NCI-H2107 treated with DMSO at 0.1 percent for 48 hours (cell line): Measurements from ENCODE around the gene SCN5A.

Experiments
- DNase-seq: peaks from one replicate; lab custom pipeline; 2025; ENCODE audit not compliant: unreplicated experiment; lab: John Stamatoyannopoulos, UW

SCN5A gene

DNA sequence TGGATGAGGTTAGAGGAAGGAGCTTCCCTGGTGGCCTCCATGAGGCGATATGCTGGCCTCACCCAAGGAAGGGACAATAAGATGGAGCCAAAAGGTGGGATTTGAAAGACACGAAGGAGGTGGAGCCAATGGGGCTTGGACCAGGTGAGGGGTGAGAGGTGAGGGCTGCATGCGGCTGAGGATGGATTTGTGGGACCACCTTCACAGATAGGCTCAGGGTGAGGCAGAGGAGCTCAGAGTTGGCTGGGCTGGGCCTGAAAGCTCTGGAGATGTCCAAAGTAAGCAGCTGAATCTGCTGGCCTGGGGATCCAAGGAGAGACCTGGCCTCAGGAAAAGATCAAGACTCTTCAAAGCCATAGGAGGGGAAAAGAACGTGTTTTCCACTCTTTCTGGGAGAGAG, 103.5 kb downstream of the SCN5A start:
- no peak for DNase-seq

DNA sequence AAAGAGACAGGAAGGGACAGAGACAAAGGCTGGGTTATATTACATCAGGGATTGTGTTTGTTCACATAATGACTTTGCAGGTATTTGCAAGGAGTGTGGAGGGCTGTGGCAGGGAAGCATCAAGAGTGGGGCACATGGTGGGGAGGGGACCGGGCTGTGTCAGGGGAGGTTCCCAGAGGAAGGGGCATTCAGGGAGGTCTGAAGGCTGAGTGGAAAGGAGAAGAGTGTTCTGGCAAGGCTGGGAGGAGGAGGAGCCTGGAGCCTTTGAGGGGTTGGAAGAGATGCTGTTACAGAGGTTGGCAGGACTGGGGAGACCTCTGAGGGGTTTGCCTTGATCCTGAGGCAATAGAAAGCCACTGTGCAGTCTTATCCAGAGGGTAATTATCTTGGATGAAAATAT, 103.9 kb downstream of the SCN5A start:
- DNase-seq, result peak; percentile 0

DNA sequence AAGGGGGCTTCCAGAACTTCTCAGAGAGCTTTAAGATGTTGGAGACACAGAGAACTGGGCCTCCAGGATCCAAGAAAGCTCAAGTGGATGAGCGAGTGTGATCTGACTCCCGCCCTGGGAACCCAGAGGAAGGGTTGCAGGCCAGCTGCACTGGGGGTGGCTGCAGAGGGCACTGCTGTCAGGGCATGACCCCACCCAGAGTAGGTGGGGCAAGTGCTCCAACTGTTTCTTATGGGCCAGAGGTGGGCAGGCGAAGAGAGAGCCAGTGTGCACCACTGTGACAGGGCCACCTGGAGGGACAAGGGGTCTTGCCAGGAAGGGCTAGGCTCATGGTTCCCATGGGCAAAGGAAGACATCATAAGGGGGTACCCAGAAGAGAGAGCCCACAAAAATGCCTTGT, 104.6 kb downstream of the SCN5A start:
- DNase-seq, result no peak

DNA sequence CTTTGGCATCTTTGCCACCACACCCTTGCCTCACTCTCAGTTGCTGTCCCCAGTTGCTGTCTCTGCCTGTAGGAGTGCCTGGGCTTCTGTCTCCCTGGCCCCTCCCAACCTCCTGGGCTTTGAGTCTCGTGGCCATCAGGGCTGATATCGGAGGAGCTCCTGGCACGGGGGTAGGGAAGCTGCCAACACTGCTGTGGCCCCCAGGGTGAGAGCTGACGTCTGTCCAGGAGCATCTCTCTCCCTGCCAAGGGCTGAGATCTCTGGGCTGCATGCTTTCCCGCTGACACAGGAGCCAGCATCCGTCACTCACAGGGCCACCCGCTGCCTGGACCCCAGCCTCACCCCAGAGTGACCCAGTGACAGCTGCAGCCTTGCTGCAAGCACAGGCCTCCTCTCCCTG, 105.9 kb downstream of the SCN5A start:
- DNase-seq, result no peak

DNA sequence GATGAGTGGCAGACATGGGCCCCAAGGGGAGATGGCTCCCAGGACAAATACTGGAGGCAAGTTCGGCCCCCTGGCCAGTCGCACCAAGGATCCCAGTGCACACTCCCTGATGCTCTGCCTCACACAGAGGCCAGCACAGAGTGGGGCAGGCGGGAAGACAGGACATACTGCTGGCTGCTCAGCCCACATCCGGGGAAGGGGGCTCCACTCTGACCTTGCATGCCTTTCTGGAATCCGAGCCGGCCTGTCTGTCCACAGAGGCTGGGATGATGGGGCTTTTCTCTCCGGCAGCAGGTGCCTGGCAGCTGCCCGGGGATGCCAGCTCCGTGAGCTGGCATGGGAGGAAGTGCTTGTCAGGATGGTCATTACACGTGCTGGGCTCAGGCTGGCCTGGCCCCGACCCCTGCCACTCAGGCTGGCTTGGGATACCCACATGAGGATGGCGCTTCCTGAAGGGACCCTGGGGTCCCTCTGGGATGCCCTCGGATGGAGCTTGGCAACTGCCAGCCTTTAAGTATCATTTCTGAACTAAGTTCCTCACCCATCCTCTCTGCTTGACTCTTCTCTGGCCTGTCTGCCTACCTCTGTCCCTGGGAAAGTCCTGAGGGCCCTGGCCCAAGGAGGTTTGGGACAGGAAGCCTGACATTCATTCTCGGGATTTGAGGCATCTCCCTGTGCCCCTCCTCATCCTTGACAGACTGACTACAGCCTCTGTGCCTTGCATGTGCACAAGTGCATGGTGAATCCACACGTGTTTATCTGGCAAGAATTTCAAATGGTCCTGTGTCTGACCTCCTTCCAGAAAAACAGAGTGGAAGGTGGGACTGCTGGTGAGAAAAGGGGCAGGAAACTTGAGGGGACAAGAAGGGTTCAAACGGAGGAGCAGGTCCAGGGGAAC, 106.8 kb downstream of the SCN5A start:
- no peak for DNase-seq

DNA sequence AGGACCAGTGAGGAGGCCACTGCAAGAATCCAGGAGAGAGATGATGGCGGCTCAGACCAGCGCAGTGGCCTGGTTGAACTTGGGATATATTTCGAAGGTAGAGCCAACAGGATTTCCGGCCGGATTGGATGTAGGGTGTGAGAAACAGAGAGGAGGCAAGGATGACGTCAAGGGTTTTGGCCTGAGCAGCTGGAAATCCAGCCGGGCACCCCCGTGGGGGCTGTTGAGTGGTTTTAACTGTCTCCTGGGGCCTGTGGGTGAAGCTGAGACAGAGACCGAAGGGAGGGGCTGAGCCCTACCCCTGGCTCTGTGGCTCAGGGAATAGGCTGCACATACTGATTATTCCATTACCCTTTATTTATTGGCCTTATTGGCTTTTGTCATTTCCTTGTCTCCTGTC, 107.7 kb downstream of the SCN5A start:
- peak; percentile 2 for DNase-seq

DNA sequence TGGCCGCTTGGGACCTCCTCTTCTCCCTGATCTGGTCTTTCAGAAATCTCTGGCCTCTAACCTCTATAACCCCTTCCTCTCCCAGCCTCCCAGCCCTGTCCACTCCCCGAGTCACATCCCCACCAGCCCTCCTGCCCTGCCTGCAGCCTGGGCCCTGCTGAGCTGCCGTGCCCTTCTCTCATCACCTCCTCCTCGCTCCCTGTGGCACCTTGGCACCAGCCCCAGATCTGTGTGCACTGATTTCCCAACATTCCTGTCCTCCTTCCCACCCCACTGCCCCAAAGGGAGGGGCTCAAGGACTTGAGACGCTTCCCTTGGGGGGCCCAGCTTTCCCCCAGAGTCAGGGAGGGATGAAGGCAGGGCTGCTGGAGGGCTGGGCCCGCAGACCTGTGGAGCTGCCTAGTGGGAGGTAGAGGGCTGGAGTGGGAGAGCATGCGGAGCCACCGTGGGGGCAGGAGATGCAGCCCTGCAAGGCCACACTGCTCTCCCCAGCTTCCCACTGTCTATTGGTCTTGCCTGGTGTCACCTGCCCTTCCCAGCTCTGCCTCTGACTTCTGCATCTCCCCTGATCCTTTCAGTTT, 110.6 kb downstream of the SCN5A start:
- DNase-seq, result no peak

DNA sequence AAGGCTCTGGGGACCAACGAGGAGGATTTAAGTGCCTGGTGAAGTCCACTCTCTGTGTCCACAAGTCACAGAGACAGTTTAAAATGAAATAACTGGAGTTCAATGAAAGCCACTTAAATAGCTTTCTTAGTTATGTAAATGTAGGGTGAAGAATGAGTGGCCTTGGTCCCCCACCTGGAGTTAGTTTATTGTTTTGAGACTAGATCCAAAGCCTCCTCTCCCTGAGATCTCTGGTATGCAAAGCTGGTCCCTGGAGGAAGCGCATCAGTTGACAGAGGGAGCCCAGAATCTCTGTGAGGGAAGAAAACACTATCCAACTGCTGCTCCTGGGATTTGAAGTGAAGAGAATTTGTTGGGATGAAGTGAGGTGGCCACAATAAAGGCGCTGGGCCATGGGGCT, 112.8 kb downstream of the SCN5A start:
- no peak for DNase-seq

DNA sequence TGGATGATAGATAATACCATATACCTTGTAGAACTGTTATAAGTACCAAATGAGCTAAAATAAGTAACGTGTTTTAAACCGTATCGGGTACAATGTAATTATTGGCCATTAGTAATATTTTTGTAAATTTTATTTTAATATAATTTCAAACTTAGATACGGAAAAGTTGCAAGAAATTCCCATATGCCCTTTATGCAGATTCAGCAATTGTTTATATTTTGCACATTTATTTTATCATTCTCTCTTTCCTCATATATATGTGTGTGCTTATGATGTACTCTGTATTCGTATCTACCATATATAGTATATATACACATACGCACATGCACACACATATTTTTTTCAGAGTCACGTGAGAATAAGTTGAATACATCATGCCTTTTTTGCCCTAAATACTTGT, 114.9 kb downstream of the SCN5A start:
- DNase-seq, result no peak

DNA sequence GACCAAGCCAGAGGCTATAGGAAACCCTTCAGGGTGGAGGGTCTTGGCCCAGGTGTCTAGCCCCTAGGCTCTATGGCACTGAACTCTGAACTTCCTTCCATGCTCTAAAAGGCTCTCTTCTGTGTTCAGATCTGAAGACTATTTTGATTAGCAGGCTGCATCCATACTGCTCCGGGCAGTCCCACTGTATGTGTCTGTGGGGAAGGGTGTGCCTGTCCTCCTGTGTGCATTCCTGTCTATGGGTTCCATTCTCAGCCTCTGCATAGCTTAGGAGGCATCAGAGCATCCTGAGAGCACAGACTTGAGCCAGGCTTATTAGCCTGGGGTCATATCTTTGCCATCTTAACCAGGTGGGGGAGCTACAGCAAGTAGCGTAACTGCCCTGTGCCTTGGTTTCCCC, 115.3 kb downstream of the SCN5A start:
- DNase-seq, result no peak

DNA sequence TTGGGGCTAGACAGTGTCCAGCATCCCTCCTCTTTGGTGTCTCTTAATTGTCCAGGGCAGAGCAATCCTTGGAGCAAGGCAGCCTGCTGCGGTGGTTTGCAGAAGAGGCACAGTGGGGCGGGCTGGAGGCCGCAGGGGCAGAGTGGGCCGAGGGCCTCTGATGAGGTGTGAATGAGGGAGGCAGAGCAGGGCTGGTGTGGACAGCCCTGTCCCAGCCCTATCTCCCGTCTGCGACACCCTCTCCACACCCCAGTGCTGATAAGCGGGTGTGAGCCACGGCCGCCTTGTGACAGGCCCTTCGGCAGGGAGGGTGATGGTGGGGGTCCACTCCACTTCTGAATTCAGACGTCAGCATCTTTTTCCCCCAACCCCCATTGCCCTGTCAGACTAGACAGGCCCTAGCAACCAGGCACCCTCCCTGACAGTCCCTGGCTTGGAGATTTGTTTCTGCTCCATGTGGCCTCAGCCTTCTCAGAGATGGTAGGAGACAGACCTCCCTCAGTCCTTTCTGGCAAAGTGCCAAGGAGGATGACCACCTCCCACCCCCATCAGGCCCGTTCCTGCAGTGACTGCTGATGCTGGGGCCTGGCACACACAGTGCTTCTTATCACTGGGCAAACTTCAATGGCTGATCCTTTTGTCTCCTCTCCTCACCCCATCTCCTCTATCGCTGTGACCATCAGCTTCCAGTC, 116.1 kb downstream of the SCN5A start:
- DNase-seq, result no peak

DNA sequence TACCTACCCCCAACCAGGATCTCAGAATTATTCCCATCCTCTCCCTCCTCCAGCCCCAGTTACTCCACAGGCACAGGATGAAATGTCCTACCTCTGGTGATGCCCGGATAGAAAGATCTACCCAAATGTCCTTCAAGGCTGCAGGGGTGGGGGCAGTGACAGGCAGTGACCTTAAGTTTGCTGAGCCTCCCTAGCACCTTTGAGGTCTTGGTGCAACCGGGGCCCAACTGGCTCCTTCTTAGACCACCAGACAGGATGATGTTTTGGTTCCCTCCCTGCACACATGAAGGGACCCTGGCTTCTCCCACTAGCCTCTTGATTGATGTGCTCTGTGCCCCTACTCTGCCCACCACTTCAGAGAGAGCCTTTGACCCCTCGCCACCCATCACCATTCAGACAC, 117.0 kb downstream of the SCN5A start:
- DNase-seq, result no peak

DNA sequence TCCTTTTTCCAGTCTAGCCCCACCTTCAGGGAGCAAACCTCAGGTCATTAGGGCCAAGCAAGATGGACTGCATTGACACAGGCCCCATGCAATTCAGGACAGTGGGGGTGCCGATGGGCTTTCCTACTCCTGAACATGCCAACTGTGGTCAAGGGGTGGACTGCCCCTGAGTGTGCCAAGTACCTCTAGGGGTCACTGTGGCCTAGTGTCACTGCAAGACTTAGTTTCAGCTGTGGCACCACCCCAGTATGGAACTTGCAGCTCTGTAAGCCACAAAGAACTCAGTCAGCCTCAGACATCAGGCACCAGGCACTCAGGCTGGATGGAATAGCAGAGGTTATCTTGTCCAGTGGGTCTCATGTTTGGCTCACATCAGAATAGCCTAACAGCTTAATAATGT, 121.0 kb downstream of the SCN5A start:
- no peak for DNase-seq

DNA sequence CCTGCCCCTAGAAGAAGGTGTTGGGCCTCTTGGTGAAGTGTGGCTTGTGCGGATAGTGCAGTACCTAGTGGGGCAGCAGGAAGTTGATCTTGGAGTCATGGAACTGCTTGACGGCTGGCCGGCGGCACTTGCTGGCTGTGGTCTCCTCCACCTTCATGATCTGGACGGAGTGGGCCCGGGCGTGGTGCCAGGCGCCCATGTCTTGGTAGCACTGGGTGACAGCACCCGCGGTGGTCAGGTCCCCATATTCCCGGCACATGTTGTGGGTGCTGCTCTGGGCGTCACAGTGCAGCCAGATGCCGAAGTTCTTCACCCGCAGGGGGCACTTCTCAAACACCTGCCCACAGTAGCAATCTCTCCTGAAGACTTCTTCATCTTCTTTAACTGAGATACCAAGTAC, 122.7 kb downstream of the SCN5A start:
- no peak for DNase-seq

DNA sequence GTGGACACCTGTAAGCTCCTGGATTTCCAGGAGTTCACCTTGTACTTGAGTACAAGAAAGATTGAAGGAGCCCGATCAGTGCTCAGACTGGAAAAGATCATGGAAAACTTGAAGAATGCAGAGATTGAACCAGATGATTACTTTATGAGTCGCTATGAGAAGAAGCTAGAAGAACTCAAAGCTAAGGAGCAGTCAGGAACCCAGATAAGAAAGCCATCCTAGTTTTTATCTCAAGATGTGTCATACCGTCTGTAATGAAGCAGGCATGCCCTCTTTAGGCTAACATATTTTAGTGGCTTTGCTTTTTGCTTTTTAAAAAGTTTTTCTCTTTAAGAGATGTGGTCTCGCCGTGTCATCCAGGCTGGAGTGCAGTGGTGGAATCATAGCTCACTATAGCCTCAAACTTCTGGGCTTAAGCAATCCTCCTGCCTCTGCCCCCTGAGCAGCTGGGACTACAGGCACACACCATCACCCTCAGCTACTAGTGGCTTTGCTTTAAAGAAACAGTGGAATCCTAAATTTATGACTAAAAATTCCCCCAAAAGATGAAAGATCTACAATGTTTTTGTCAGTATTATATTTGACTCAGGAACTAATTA, 125.2 kb downstream of the SCN5A start:
- DNase-seq, result no peak

DNA sequence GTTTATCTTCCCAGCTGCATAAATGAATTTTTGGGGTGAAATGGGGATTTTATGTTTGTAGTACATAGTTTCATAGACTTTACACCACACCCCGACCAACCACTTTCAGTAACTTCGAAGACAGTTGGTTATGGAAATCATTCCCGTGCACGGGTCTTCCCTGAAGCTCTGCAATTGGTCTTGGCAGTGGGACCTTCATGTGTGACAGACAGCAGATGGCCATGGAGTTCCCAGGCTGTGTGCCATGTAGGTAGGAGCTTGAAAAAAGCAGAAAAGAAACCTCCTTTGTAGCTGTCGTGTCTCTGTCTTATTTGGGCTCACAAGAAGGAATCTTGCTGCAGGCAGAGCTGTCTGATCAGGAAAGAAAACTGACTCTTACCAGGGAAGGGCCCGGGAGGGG, 127.5 kb downstream of the SCN5A start:
- DNase-seq, result no peak

DNA sequence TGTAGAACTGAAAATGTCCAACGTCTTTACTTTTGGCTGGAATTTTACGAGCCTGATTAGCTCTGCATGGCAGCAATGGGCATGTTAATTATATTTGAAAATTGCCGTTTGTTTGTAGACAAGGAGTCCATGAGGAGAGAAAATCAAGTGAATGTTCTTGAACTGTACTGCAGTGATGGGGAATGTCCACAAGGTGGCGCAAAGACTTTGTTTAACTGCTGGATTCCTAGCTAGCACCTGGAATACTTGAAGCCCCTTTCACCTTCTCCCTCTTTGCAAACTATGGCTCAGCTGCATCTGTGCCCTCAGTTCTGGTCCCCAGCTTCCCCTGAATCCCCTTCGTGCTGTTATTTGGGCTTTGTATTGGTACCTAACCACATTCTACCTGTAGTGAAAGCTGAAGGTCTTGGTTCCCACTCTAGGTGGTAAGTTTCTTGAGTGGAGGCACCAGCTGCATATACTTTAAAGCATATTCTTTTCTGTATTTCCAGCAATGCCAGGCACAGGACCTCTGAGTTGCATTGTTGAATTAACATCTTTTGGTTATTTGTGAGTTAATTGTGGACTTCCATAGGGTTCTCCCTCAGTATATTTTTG, 128.0 kb downstream of the SCN5A start:
- DNase-seq, result peak; percentile 41

DNA sequence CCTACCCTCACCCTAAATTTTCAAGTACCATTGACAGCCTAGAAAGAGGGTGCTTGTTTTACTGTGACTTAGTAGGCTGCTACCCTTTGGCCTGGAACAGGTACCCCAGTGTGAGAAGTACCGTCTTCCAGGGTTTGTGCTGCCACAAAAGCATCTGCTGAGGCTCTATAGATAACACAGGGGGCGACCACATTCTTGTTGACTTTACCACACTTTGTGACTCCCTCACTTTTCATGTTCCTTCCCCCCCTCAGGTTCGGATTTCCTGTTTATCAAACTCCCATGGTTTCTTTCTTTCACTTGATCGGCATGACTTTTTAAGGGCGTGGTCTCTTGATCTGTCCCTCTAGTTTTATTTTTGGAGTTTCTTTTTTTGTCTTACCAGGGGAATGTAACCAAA, 129.8 kb downstream of the SCN5A start:
- DNase-seq, result no peak

DNA sequence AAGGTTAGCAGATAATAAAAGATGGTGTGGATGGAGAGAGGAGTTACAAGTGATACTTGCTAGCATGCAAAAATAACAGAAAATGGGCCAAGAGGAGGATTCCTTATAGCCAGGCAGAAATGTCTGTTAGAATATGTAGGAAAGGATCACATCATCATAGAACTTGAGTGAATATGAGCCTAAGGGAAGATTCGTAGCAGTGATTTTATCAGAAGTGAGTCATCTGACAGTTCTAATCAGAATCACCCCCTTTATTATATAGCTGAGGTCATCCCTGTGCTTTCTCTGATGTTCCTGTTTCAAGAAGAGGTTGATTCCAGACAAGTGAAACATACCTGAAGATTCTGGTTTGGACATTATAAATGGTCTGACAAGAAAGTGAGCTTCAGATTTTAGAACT, 130.5 kb downstream of the SCN5A start:
- no peak for DNase-seq

DNA sequence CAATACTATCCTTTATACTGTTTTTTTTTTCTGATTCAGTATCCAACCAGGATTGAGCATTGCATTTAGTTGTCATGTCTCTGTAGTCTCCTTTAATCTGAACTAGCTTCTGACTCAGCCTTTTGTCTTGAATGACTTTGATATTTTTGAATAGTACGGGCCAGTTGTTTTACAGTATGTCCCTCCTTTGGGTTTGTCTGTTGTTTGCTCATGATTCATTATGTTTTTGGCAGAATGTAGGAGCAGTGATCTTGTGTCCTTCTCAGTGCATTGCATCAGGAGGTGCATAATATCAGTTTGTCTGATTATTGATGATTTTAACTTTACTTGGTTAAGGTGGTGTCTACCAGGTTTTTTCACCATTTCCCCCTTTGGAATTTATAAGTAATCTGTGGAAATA, 132.8 kb downstream of the SCN5A start:
- DNase-seq, result no peak

DNA sequence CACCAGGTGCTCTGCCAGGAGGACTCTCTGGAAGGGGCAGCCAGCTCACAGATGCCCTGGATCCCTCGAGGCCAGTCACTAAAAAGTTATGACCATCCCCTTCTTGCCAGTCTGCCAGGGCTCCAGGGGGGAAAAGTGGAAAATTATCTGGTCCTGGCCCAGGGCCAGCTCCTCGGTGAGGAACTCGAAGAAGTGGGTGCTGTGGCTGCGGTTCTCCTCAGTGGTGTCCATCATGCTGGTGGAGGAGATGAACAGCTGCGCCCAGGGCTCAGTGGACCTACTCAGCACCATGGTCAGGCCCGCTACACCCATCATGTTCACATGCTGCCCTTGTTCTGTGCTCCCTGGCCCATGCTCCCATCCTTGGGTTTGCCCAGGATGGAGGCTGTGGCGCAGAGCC, 134.1 kb downstream of the SCN5A start:
- no peak for DNase-seq
